HUES6 (cell line): ENCODE measurements around the gene AOPEP.

Experiments
- H3K27ac ChIP-seq: 2 replicates; pipeline ENCODE4 v1.7.0; 2013; ENCODE audit warnings: low read depth, mild to moderate bottlenecking, low read length, inconsistent platforms
- H3K27me3 ChIP-seq: 2 replicates; pipeline ENCODE4 v1.6.1; 2013; ENCODE audit warnings: low read length; ENCODE audit not compliant: control insufficient read depth, insufficient read depth
- H3K36me3 ChIP-seq: 2 replicates; pipeline ENCODE4 v1.6.1; 2013; ENCODE audit warnings: low read length; ENCODE audit not compliant: control insufficient read depth, insufficient read depth
- H3K4me1 ChIP-seq: 2 replicates; pipeline ENCODE4 v1.6.1; 2013; ENCODE audit warnings: low read length; ENCODE audit not compliant: control insufficient read depth, insufficient read depth
- H3K4me3 ChIP-seq: 2 replicates; pipeline ENCODE4 v1.5.1; 2013; ENCODE audit warnings: low read depth, low read length
- H3K9ac ChIP-seq: one replicate; pipeline ENCODE4 v1.6.1; 2013; ENCODE audit warnings: mild to moderate bottlenecking, low read length
- H3K9me3 ChIP-seq: 2 replicates; pipeline ENCODE4 v1.6.1; 2013; ENCODE audit warnings: low read depth, low read length; ENCODE audit not compliant: control insufficient read depth, insufficient read depth

Gene AOPEP

DNA sequence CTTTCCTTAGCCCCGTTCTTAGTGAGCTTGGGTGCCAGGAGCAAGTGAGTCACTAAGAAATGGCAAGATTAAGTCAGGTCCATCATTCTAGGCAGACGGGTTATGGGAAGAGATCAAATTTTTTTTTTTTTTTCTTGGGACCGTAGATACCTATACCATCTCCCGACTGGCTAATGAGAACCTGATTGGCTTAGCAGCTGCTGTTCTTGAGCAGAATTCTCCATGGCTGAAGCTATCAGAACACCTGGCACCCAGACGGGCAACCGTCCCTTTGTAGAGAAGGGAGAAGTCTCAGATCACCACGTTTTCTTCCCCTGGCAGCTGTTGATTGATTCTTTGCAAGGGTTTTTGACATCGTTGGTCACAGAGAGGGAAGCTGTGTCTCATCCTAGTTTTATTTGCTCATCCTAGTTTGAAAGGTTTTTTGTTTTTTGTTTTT lies 78.6 kb downstream of the AOPEP start:
- no peak overlapping the region for H3K9ac ChIP-seq
- H3K4me3 ChIP-seq = no peak overlapping the region
- no peaks in the 10 kb centered on the region for H3K9me3 ChIP-seq
- peaks cover 8% of the 10 kb centered on the region for H3K36me3 ChIP-seq
- no peak overlapping the region for H3K27ac ChIP-seq
- H3K4me1 ChIP-seq = peaks cover 9% of the 10 kb centered on the region; the same call in 1 of the 2 replicates
- H3K27me3 ChIP-seq = no peaks in the 10 kb centered on the region

DNA sequence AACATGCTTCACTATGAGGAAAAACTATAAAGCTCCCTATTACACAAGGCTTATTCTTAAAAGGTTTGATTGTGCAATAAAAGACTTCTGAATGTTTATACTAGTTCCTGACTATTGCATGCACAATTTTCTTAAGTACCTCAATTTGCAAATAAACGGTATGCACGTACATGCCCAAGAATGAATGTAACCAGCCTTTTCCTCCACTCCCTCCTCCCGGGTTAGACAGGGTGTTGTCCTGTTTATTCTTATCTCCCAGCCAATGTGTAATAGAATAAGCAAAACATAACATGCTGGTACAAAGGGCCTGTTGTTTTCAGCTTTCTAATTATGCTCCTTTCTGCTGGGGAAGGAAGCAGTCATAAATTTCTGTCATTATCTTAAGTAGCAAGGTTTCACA lies 79.1 kb downstream of the AOPEP start:
- no peaks in the 10 kb centered on the region for H3K9me3 ChIP-seq
- peaks cover 9% of the 10 kb centered on the region; the same call in 1 of the 2 replicates for H3K4me1 ChIP-seq
- no peaks in the 10 kb centered on the region for H3K27me3 ChIP-seq
- no peak overlapping the region for H3K27ac ChIP-seq
- peaks cover 8% of the 10 kb centered on the region for H3K36me3 ChIP-seq
- H3K4me3 ChIP-seq = no peak overlapping the region
- H3K9ac ChIP-seq = no peak overlapping the region

DNA sequence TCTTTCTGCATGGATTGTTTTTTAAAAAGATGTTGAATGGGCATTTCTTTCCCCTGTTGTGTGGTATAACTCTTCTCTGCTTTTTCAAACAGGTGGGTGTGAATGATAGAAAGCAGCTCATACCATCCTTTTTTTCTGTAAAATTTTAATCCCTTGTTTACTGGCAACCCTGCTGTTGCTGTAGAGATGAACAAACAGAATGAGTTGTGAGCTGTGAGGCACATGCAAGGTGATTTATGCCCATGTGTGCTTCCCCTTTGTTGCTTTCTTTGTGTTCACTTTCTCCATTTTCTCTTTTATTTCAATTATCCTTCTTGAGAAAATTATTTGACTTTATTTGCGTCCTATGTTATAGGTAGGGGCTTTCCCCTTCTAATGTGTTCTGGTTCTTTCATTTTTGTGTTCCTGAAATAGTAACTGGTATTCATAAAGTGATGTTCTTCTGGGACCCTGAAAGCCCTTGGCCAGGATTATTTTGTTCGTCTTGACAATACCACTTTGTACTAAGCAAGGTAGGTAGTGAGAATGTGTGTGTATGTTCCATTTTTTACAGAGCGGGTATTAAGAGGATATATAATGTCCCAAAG lies 79.9 kb downstream of the AOPEP start:
- H3K36me3 ChIP-seq = 0 out of 2 replicates have a peak, but pooled peaks cover under 1% of the 10 kb centered on the region
- no peak overlapping the region for H3K9ac ChIP-seq
- H3K9me3 ChIP-seq = no peaks in the 10 kb centered on the region
- H3K4me3 ChIP-seq = no peak overlapping the region
- no peak overlapping the region for H3K27ac ChIP-seq
- peaks cover 13% of the 10 kb centered on the region for H3K4me1 ChIP-seq
- no peaks in the 10 kb centered on the region for H3K27me3 ChIP-seq

DNA sequence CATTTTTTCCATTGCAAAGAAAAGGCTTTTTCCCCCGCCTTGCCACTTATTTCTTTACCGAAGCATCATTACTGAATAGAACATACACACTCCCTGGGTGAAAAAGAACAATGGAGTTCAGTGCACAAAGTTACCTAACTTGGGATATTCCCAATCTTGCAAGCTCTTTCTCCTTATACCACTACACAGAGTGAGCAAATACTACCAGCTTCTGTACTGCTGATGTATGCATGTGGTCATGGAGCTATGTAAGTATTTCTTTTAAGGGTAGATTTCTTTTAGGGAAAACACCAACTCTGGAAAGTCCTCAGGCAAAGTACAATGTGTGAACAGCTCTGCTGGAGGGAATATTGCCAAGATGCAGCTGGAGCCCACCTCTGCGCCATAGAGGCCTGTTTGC lies 81.1 kb downstream of the AOPEP start:
- Histone ChIP-seq H3K4me3 (no peak overlapping the region), H3K9ac (no peak overlapping the region), H3K27me3 (no peaks in the 10 kb centered on the region), H3K4me1 (peaks cover 11% of the 10 kb centered on the region), H3K9me3 (no peaks in the 10 kb centered on the region), H3K36me3 (peaks cover 2% of the 10 kb centered on the region; the same call in 1 of the 2 replicates), H3K27ac (no peak overlapping the region)

DNA sequence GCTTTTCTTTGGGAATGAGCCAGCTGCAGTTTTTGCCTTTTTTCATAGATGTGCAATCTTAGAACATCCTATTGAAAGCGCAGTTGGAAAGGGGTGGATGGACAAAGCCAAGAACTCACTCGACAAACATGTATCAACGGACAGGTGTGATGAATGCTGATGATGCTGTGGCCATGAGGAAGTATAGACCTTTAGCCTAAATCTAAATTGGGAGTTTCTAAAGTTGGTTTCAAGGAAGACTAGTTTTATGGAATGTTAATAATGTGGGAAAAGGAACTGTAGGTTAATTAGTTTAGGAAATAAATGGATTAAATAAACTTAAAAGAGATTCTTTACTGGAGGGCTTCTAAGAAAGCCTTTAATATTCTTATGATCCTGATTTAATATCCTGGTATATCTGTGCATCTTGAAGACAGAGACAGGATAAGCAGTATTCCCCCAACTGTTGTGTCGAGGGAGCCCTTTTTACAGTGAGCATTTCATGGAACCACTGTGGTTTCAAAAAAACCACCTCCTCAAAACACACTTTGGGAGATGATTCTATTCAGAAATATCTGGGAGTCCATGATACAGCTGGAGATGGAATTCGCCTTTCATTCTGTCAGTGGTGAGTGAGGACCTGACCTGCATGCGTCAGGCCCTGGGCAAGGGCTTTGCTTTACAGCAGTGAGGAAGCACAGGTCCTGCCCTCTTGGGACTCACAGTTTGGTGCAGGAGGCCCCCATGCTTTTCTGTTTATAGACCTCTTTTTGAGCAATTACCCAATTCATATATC lies 82.6 kb downstream of the AOPEP start:
- H3K4me1 ChIP-seq = peaks cover 8% of the 10 kb centered on the region
- no peaks in the 10 kb centered on the region for H3K27me3 ChIP-seq
- H3K9ac ChIP-seq = no peak overlapping the region
- peaks cover 4% of the 10 kb centered on the region; the same call in 1 of the 2 replicates for H3K36me3 ChIP-seq
- H3K4me3 ChIP-seq = no peak overlapping the region
- no peak overlapping the region for H3K27ac ChIP-seq
- no peaks in the 10 kb centered on the region for H3K9me3 ChIP-seq

DNA sequence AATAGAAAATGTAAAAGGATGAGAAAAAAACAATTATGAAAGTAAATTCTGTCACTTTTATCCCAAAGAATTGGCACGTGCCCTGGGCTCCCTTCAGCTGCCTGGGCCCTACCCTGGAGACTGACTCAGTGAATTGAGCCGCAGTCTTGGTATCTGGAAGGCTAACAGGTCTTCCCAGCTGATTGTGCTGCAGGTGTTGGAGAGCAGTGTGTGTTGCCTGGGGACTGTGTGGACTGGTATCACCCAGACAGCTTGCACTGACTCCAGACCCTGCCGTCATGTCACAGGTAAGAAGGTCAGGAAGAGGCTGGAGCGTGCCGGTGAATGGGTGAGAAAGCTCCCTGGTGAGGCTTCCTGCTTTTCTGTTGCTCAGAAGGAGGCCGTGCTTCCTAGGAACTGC lies 83.3 kb downstream of the AOPEP start:
- Histone ChIP-seq H3K9ac (no peak overlapping the region), H3K4me1 (peaks cover 8% of the 10 kb centered on the region), H3K36me3 (peaks cover 6% of the 10 kb centered on the region; the same call in 1 of the 2 replicates), H3K9me3 (no peaks in the 10 kb centered on the region), H3K27ac (no peak overlapping the region), H3K27me3 (no peaks in the 10 kb centered on the region), H3K4me3 (no peak overlapping the region)

DNA sequence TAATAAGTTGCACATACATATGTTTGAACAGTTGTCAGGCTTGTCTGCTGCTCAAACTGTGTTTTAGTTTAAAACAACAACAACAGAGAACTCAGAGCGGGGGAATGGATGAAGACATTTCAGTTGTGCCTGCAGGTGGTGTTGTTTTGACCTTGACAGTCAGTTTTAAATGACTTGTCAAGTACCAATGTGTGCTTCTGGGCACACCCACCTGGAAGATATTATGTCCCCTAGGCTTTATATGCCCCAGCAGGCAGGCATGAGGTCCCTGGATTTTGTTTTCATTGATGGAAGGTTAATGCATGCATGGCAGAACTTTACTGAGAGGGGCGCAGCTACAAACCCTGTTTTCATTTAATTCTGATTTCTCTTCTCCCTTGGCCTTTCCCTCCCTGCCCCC lies 84.6 kb downstream of the AOPEP start:
- Histone ChIP-seq H3K4me3 (no peak overlapping the region), H3K9ac (no peak overlapping the region), H3K9me3 (0 out of 2 replicates have a peak, but pooled peaks cover 2% of the 10 kb centered on the region), H3K4me1 (peaks cover 8% of the 10 kb centered on the region), H3K36me3 (peaks cover 6% of the 10 kb centered on the region; the same call in 1 of the 2 replicates), H3K27ac (no peak overlapping the region), H3K27me3 (no peaks in the 10 kb centered on the region)

DNA sequence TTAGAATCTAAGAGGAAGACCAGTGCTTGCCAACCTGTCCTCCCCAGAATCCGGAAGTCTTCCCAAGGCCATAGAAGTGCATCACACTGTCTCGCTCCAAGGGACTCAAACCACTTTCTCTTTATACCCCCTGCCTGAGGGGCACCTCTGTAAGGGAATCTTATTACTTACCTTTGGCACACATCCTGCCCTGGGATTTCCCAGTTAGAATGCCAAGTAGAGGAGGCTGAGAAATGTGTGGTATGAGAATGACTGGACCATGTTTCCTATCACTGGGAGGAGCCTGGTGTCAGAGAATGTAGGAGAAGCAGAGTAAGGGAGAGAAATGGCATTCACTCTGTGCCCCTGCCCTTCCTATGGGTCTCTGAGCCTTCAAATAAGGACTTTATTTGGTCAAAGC lies 85.8 kb downstream of the AOPEP start:
- no peak overlapping the region for H3K4me3 ChIP-seq
- no peak overlapping the region for H3K9ac ChIP-seq
- 0 out of 2 replicates have a peak, but pooled peaks cover 2% of the 10 kb centered on the region for H3K9me3 ChIP-seq
- no peak overlapping the region for H3K27ac ChIP-seq
- H3K27me3 ChIP-seq = no peaks in the 10 kb centered on the region
- peaks cover 6% of the 10 kb centered on the region; the same call in 1 of the 2 replicates for H3K36me3 ChIP-seq
- peaks cover 4% of the 10 kb centered on the region; the same call in 1 of the 2 replicates for H3K4me1 ChIP-seq

DNA sequence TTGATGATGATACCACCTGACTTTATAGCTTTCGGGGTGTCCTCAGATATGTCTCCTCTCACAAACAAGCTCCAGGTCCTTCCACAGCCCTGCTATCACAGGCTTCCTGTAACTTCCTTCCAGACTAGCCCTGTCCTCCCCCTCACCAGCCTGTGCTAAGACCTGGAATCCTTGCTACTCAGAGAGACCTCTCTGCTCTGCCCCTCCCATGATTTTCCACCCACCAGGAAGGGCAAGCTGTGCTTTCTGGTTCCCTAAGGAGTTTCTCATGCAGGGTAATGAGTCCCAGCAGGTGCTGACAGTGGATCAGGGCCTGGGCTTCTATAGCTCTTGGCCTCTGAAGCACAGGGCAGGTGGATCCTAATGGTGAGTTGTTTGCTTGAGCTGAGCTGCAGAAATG lies 86.9 kb downstream of the AOPEP start:
- Histone ChIP-seq H3K9ac (no peak overlapping the region), H3K4me3 (no peak overlapping the region), H3K9me3 (0 out of 2 replicates have a peak, but pooled peaks cover 2% of the 10 kb centered on the region), H3K36me3 (peaks cover 6% of the 10 kb centered on the region; the same call in 1 of the 2 replicates), H3K27ac (no peak overlapping the region), H3K4me1 (peaks cover 4% of the 10 kb centered on the region; the same call in 1 of the 2 replicates), H3K27me3 (no peaks in the 10 kb centered on the region)

DNA sequence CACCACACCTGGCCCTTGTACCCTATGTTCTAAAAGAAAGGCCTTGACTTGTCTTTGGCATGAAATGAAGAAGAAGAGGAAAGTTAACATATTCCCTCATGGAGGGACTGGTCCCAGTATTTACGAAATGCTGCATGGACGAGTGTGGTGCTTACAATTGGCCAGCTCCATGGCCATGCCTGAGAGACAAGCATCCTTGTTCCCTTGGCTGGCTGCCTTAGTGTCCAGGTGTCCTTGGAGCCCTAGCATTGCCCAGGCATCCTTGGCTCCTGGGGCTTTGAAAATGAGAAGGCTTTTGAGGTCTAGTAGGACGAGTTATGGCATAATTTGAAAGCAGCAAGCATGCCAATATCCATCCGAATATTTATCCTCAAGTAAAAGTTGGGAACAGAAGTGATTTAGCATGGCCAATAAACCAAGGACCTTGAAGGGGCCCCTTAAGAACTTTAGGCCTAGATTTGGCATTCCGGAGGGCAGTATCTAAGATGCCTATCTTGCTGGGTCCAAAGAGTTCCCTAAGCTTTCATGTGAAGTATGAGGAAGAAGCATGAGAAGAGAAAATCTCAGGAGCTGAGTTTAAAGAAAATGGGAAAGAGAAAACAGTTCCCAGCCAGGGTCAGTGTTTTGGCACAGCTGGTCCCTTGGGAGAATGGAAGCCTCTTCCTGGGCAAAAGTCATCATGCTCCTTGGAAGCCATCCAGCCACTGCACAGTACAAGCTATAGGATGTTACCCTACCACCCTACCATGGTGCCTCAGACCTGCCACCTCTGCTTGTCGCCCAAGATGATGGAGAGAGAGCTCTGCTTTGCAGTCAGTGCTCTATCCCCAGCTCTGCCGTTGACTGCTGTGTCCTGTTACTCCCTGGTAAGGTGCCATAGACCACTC lies 91.0 kb downstream of the AOPEP start:
- peaks cover 15% of the 10 kb centered on the region for H3K4me1 ChIP-seq
- H3K27ac ChIP-seq = no peak overlapping the region
- H3K36me3 ChIP-seq = 0 out of 2 replicates have a peak, but pooled peaks cover 4% of the 10 kb centered on the region
- 0 out of 2 replicates have a peak, but pooled peaks cover 2% of the 10 kb centered on the region for H3K9me3 ChIP-seq
- H3K4me3 ChIP-seq = no peak overlapping the region
- H3K9ac ChIP-seq = no peak overlapping the region
- no peaks in the 10 kb centered on the region for H3K27me3 ChIP-seq
